Measurements from ENCODE around the gene HAPLN3.

GRCh38 chr15:88844749-88845386 lies 50.5 kb downstream of the HAPLN3 start:
- TF ChIP-seq CTCF (IDR thresholded peaks at IDR 0.05), result no peak
- no peak for TF ChIP-seq POLR2A (IDR thresholded peaks at IDR 0.05)
